HG02840 (cell line): ENCODE data around the gene JAKMIP1.
"Not testable (repeated sequence)": the region's sequence is repeated elsewhere in the genome, so short reads cannot be mapped to it uniquely, and the experiment has no call there.

Experiments
- ATAC-seq: cut with Tn5 transposase; IDR thresholded peaks from one replicate; pipeline ENCODE4 v1.9.1; 2021; ENCODE audit warnings: mild to moderate bottlenecking, moderate library complexity, moderate number of reproducible peaks; ENCODE audit not compliant: unreplicated experiment, low FRiP score

The JAKMIP1 gene

GRCh38 chr4:6023731-6024130, 176.6 kb downstream of the JAKMIP1 start:
- no peak for ATAC-seq

GRCh38 chr4:6022607-6023288, 177.6 kb downstream of the JAKMIP1 start:
- no peak for ATAC-seq

GRCh38 chr4:6021831-6022606, 178.3 kb downstream of the JAKMIP1 start:
- no peak for ATAC-seq

- ATAC-seq = no peak
These were observed 179.7 kb downstream of the JAKMIP1 start for GRCh38 chr4:6020613-6021012.

- ATAC-seq = no peak
These were observed 180.8 kb downstream of the JAKMIP1 start for GRCh38 chr4:6019316-6020263.

- ATAC-seq = no peak
These were observed 182.0 kb downstream of the JAKMIP1 start, which contains the start of gene C4orf50 for GRCh38 chr4:6018331-6018730. Gene C4orf50, minus strand, starts transcription at chr4:6018431.

- no peak for ATAC-seq
These were observed 182.5 kb downstream of the JAKMIP1 start for GRCh38 chr4:6017800-6018199.

GRCh38 chr4:6017030-6017429, 183.3 kb downstream of the JAKMIP1 start:
- ATAC-seq = no peak

- ATAC-seq = no peak
These were observed 186.8 kb downstream of the JAKMIP1 start for GRCh38 chr4:6013564-6013963.

GRCh38 chr4:6012200-6012599, 188.1 kb downstream of the JAKMIP1 start:
- no peak for ATAC-seq

GRCh38 chr4:6011686-6012085, 188.7 kb downstream of the JAKMIP1 start:
- ATAC-seq = no peak

- no peak for ATAC-seq
These were observed 189.1 kb downstream of the JAKMIP1 start for GRCh38 chr4:6011271-6011671.

- ATAC-seq = no peak
These were observed 189.6 kb downstream of the JAKMIP1 start for GRCh38 chr4:6010789-6011188.

- no peak for ATAC-seq
These were observed 190.9 kb downstream of the JAKMIP1 start for GRCh38 chr4:6009452-6009851.

- no peak for ATAC-seq
These were observed 191.5 kb downstream of the JAKMIP1 start for GRCh38 chr4:6008766-6009385.

GRCh38 chr4:6008092-6008551, 192.2 kb downstream of the JAKMIP1 start:
- ATAC-seq = no peak

GRCh38 chr4:6005175-6005574, 195.2 kb downstream of the JAKMIP1 start:
- ATAC-seq = no peak

- ATAC-seq = not testable (repeated sequence)
These were observed 196.9 kb downstream of the JAKMIP1 start for GRCh38 chr4:6003485-6003884.

GRCh38 chr4:6002926-6003325, 197.4 kb downstream of the JAKMIP1 start:
- ATAC-seq = no peak

- ATAC-seq = no peak
These were observed 197.9 kb downstream of the JAKMIP1 start for GRCh38 chr4:6002492-6002833.
